HG03139 (cell line): ENCODE measurements around the gene NEDD8.

Source experiments
- ATAC-seq: cut with Tn5 transposase; IDR thresholded peaks from one replicate; pipeline ENCODE4 v1.9.1; 2021; ENCODE audit not compliant: unreplicated experiment

Gene NEDD8

GRCh38 chr14:24264298-24264697 lies 32.1 kb upstream of the NEDD8 start:
- ATAC-seq: no peak

- ATAC-seq: no peak
These were observed 31.7 kb upstream of the NEDD8 start for GRCh38 chr14:24263848-24264247.

GRCh38 chr14:24262821-24263733 lies 30.9 kb upstream of the NEDD8 start, which contains the start of gene TGM1:
Gene TGM1 (minus strand): TSS chr14:24263177. CDS start chr14:24262352, 825 bp downstream.
- no peak for ATAC-seq

GRCh38 chr14:24261969-24262327 lies 29.8 kb upstream of the NEDD8 start:
- no peak for ATAC-seq

GRCh38 chr14:24261256-24261968 lies 29.2 kb upstream of the NEDD8 start:
- no peak for ATAC-seq

- ATAC-seq: no peak
These were observed 28.6 kb upstream of the NEDD8 start for GRCh38 chr14:24260780-24261157.

- ATAC-seq: no peak
These were observed 28.0 kb upstream of the NEDD8 start for GRCh38 chr14:24260026-24260779.

GRCh38 chr14:24259282-24260025 lies 27.3 kb upstream of the NEDD8 start:
- ATAC-seq: no peak

GRCh38 chr14:24258548-24259265 lies 26.5 kb upstream of the NEDD8 start:
- no peak for ATAC-seq

- ATAC-seq: no peak
These were observed 26.0 kb upstream of the NEDD8 start for GRCh38 chr14:24258119-24258518.

- ATAC-seq: no peak
These were observed 24.8 kb upstream of the NEDD8 start for GRCh38 chr14:24256960-24257359.

- ATAC-seq: no peak
These were observed 24.0 kb upstream of the NEDD8 start for GRCh38 chr14:24255931-24256711.

GRCh38 chr14:24255438-24255837 lies 23.3 kb upstream of the NEDD8 start:
- no peak for ATAC-seq

- ATAC-seq: no peak
These were observed 22.6 kb upstream of the NEDD8 start for GRCh38 chr14:24254630-24255392.

- ATAC-seq: no peak
These were observed 21.8 kb upstream of the NEDD8 start for GRCh38 chr14:24253936-24254335.

- ATAC-seq: no peak
These were observed 20.3 kb upstream of the NEDD8 start for GRCh38 chr14:24252289-24253124.

GRCh38 chr14:24251880-24252288 lies 19.7 kb upstream of the NEDD8 start:
- no peak for ATAC-seq

GRCh38 chr14:24250354-24250753 lies 18.2 kb upstream of the NEDD8 start:
- no peak for ATAC-seq
